HG03521 (cell line): ENCODE data around the gene KRT26.
"Not testable (repeated sequence)": the region's sequence is repeated elsewhere in the genome, so short reads cannot be mapped to it uniquely, and the experiment has no call there.

Source experiments
- ATAC-seq: cut with Tn5 transposase; IDR thresholded peaks from one replicate; pipeline ENCODE4 v1.9.1; 2021; ENCODE audit warnings: mild to moderate bottlenecking, moderate library complexity; ENCODE audit not compliant: unreplicated experiment

KRT26 gene

DNA sequence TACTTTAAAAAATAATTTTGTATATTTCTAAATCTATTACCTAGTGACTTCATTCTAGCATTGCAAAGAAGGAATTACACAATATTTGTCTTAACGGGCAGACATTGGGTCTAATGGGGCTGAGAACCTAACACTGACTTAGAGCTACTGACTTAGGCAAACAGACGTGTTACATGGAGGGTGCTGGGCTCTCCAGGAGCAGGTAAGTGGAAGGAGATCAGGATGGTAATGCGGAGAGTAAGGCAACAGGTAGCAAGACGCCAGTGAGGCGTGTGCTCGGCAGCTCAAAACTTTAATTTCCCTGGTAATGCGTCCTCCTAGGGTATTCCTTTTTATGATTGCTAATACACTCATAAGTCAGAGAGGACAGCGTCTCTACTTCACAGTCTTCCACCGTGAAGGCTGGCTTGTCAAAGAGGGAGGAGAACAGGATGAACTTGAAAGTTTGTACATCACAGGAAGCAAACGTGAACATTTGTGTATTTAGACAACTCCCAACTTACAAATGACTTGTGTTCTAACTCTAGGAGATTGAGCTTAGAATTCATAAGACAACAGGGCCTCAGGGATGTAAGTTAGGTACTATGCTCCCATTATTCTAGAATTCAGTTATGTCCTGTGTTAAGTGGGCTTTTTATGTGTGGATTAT is 23.1 kb upstream of the KRT26 start:
- no peak for ATAC-seq

DNA sequence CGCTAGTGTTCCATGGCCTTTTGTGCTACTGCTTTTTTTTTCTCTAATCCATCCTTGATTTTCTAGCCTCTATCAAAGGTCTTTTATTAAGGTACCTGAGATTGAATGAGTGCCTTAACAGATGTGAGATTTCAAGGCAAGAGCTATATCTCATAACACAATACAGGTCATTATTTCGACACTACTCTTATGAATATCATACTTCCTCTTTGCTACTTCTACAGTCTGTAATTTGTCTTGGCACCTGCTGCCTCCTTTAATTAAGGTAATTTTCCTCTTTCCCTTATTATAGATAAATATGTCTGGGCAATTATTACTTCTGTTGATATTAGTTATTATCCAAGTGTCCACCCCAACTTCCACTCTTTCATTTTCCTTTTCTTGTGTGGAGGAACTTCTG is 22.5 kb upstream of the KRT26 start:
- no peak for ATAC-seq

DNA sequence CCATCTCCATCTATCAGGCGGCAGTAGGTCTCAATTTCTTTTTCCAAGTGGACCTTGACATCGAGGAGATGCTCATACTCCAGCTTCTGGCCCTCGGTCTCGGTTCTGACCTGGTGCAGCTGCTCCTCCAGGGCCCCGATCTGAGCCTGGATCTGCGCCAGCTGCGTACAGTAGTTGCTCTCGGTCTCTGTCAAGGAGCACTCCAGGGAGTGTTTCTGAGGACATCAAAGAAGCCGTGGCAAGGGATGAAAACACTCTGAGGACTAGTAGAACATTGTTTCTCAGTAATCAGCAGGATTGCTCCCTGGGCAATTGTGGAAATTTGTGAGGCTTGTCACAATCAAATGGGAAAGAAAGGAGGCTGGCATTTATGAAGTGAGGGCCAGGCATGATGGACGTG is 21.8 kb upstream of the KRT26 start:
- no peak for ATAC-seq

- no peak for ATAC-seq
Observed at GRCh38 chr17:40791787-40792436, 19.9 kb upstream of the KRT26 start.

DNA sequence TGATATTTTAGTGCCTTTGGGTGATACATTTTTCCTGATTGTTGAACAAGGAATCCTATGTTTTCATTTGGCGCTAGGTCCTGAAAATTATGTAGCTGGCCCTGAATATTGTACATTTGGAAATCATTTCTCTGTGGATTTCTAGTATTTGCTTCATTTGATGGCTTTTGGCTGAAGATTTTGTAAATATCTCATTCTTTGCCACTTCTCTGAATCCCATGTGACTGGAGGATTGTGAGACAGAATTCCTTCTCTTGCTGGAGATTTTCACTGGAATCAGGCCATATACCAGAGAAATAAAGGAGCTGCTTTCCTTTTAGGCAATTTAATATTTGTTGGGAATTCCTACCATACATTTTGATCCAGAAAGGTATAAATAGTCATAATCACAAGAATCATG is 19.1 kb upstream of the KRT26 start:
- no peak for ATAC-seq

DNA sequence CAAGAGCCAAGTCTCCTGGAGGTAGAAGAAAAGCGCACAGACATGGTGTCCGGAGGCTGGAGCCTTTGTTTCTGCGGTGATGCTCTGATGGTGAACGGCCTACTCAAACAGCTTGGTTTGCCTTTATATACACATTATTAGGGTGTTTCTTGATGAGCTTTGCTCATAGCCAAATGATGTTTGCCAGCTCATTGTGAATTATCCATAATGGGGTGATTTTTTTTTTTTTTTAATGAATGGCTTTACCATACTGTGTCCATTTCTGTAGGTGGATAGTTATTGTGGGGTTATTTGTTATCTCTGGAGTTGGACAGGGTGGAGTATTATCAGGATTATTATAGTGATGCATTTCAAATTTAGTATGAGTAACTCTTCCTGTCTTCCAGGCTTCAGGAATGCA is 10.4 kb upstream of the KRT26 start, which contains the start of gene KRT27:
Gene KRT27, minus strand, starts transcription at position 101 of the 400 bp plus-strand sequence. Its CDS starts 57 bp downstream, at position 44.
- ATAC-seq = no peak

- ATAC-seq = no peak
Observed at GRCh38 chr17:40779181-40779909, 7.3 kb upstream of the KRT26 start.

DNA sequence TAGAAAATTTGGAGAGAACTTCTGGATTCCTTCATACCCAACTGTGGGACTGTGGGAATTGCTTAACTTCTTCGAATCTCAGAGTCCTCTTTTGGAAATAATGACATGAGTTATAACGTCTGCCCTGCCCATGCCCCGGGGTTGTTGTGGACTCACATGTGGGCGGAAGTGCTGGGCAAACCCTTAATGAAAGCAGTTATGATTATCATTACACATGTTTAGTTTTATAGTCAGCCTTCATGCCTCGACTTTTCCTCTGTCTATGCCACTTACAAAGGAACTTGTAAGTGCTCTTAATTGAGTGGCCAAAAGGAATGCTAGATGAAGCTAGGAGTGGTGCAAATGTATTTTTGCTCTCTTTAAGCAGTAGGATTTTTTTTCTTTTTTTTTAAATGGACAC is 6.5 kb upstream of the KRT26 start:
- no peak for ATAC-seq

GRCh38 chr17:40777971-40778370 is 6.0 kb upstream of the KRT26 start:
- no peak for ATAC-seq

- no peak for ATAC-seq
Observed at GRCh38 chr17:40777459-40777858, 5.5 kb upstream of the KRT26 start.

DNA sequence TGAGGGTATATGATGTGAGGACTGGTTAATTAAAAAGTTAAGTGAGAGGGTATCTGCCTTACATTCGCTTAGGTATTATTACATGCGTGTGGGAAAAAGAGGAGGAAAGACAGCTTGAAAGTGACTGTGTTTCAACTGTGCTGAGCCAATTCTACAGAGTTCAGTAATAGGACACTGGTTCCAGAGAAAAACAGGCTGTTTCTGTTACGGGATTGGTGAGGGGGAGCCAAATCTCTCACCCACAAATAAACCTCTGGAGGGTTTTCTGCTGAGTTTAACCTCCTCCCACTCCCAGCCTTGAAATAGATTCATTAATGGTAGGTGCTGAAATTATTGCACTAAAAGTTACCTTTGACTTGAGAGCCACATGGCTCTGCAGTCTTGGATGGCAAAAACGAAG is 3.9 kb upstream of the KRT26 start:
- no peak for ATAC-seq

DNA sequence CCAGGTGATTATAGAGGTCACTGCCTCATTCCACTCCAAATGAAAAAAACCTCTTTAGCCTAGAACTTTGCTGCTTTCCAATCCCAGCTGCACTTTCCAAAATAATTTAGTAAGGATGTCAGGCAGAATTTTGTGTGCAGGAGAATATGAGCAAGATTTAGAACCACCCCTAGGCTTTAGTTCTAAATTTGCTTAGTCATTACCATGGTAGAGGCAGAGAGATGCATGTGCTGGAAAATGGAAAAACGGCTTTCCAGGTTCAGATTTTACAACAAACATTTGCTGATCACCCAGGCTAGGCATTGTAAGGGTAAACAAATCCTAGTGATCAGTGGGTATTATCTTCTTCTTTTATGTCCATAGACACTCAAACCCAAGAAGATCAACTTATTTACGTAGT is 6.3 kb downstream of the KRT26 start:
- no peak for ATAC-seq

DNA sequence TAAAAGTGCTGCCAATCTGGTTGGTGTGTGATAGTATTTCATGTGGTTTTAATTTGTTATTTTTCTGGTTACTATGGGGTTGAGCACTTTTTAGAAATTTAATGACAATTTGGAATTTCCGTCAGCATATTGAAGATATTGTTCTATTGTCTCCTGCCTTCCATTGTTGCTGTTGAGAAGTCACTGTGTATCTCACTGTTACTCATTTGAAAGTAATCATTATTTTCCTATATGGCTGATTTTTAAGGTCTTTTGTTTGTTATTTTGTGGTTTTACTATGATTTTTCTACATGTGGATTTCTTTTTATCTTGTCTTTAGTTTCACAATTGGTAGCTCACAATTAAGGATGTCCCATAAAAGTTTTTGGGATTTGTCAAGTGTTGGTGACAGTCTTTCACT is 8.2 kb downstream of the KRT26 start:
- ATAC-seq = no peak

GRCh38 chr17:40760105-40761016 is 11.6 kb downstream of the KRT26 start:
- no peak for ATAC-seq

DNA sequence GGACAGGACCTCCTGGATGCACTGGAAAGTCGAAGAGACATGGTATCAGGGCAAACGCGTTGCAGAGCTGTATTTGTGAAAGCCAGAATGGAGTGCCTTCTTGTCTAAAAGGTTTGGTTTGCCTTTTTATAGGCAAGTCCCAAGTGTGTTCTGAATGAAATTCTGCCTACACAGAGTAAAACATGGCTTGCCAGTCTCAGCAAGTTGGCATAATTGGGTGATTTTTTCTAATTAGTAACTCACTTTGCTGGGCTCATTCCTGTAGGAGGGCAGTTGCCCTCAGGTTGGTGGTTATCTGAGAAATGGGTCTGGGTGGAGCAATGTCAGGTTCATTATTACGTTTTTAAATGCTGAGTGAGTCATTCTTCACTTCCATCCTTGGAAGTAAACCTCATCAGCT is 16.8 kb downstream of the KRT26 start, which contains the start of gene KRT25:
Gene KRT25, minus strand, starts transcription at position 101 of the 400 bp plus-strand sequence. Its CDS starts 60 bp downstream, at position 41.
- no peak for ATAC-seq

- ATAC-seq = no peak
Observed at GRCh38 chr17:40753804-40754203, 18.2 kb downstream of the KRT26 start.

- ATAC-seq = no peak
Observed at GRCh38 chr17:40751065-40751464, 20.9 kb downstream of the KRT26 start.

GRCh38 chr17:40750391-40750790 is 21.6 kb downstream of the KRT26 start:
- ATAC-seq = no peak

DNA sequence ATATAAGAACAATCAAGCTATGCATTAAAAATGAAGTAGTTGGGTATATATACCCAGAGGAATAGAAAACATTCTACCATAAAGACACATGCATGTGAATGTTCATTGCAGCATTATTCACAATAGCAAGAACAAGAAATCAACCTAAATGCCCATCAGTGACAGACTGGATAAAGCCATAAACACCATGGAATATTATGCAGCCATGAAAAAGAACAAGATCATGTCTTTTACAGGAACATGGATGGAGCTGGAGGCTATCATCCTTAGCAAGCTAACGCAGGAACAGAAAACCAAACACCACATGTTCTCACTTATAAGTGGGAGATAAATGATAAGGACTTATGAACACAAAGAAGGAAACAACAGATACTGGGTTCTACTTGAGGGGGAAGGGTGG is 23.3 kb downstream of the KRT26 start:
- not testable (repeated sequence) for ATAC-seq

GRCh38 chr17:40738553-40738952 is 33.4 kb downstream of the KRT26 start:
- no peak for ATAC-seq

GRCh38 chr17:40735016-40735415 is 37.0 kb downstream of the KRT26 start:
- no peak for ATAC-seq
